MM.1S (cell line): ENCODE results near the gene PALD1.
"Not testable (repeated sequence)": the region's sequence is repeated elsewhere in the genome, so short reads cannot be mapped to it uniquely, and the experiment has no call there.

Experiments used
- DNase-seq: peaks from one replicate; pipeline ENCODE4 v3.0.0-alpha.2; 2015
- H2AFZ ChIP-seq: fragments of 300-600 bp; sonication (generic); 2 replicates; pipeline ENCODE4 v1.6.0; 2016; ENCODE audit warnings: antibody characterized with exemption, low read length
- H3F3A ChIP-seq: fragments of 300-600 bp; sonication (generic); 2 replicates; pipeline ENCODE4 v1.6.1; 2016; ENCODE audit warnings: mild to moderate bottlenecking, antibody characterized with exemption, low read length, moderate library complexity, mixed read lengths; ENCODE audit not compliant: insufficient read depth
- H3K27ac ChIP-seq: fragments of 300-600 bp; sonication (generic); 2 replicates; pipeline ENCODE4 v1.5.1; 2016; ENCODE audit warnings: mild to moderate bottlenecking, low read length
- H3K27me3 ChIP-seq: fragments of 300-600 bp; sonication (generic); replicated peaks from 2 replicates; pipeline ENCODE4 v1.6.0; 2016; ENCODE audit warnings: low read length; ENCODE audit not compliant: insufficient read depth
- H3K36me3 ChIP-seq: fragments of 300-600 bp; sonication (generic); replicated peaks from 2 replicates; pipeline ENCODE4 v1.6.1; 2016; ENCODE audit warnings: mild to moderate bottlenecking, low read length, mixed read lengths; ENCODE audit not compliant: insufficient read depth
- H3K4me1 ChIP-seq: fragments of 300-600 bp; sonication (generic); 2 replicates; pipeline ENCODE4 v1.6.1; 2016; ENCODE audit warnings: low read length, mixed read lengths
- H3K4me2 ChIP-seq: fragments of 300-600 bp; sonication (generic); 2 replicates; pipeline ENCODE4 v1.6.0; 2016; ENCODE audit warnings: low read depth, low read length
- H3K4me3 ChIP-seq: fragments of 300-600 bp; sonication (generic); 2 replicates; pipeline ENCODE4 v1.5.1; 2016; ENCODE audit warnings: low read length, mixed read lengths
- H3K79me2 ChIP-seq: fragments of 300-600 bp; sonication (generic); 2 replicates; pipeline ENCODE4 v1.6.1; 2016; ENCODE audit warnings: mixed run types, low read length, mixed read lengths
- H3K9ac ChIP-seq: fragments of 300-600 bp; sonication (generic); 2 replicates; pipeline ENCODE4 v1.6.1; 2016; ENCODE audit warnings: low read length, mixed read lengths
- H3K9me2 ChIP-seq: fragments of 300-600 bp; sonication (generic); replicated peaks from 2 replicates; pipeline ENCODE4 v1.6.1; 2016; ENCODE audit warnings: mild to moderate bottlenecking, low read length, mixed read lengths; ENCODE audit not compliant: insufficient read depth
- H3K9me3 ChIP-seq: fragments of 300-600 bp; sonication (generic); replicated peaks from 2 replicates; pipeline ENCODE4 v1.6.1; 2016; ENCODE audit warnings: mild to moderate bottlenecking, low read length, mixed read lengths; ENCODE audit not compliant: insufficient read depth
- H4K20me1 ChIP-seq: fragments of 300-600 bp; sonication (generic); 2 replicates; pipeline ENCODE4 v1.6.1; 2016; ENCODE audit warnings: mild to moderate bottlenecking, low read length, moderate library complexity, mixed read lengths; ENCODE audit not compliant: insufficient read depth
- CTCF ChIP-seq: fragments of 300-600 bp; sonication (generic); IDR thresholded peaks from 2 replicates; pipeline ENCODE4 v1.5.1; 2016; ENCODE audit warnings: antibody characterized with exemption, low read length, mixed read lengths
- EZH2 ChIP-seq: fragments of 300-600 bp; sonication (generic); optimal IDR thresholded peaks from 2 replicates; pipeline ENCODE3; 2017; ENCODE audit warnings: low read depth, mild to moderate bottlenecking, antibody characterized with exemption, low read length, mixed read lengths
- EZH2phosphoT487 ChIP-seq: fragments of 300-600 bp; sonication (generic); IDR thresholded peaks from 2 replicates; pipeline ENCODE4 v1.6.1; 2018; ENCODE audit warnings: antibody characterized with exemption, low read length

The PALD1 gene

GRCh38 chr10:70576803-70577517 is 98.4 kb downstream of the PALD1 start:
- no peaks in the 10 kb centered on the region for H4K20me1 ChIP-seq
- H3K9me2 ChIP-seq, result no peaks in the 10 kb centered on the region
- peaks cover 63% of the 10 kb centered on the region for H3K4me1 ChIP-seq
- H3K27ac ChIP-seq, result peak overlapping the region; percentile 94
- H3K36me3 ChIP-seq, result no peaks in the 10 kb centered on the region
- peaks cover 69% of the 10 kb centered on the region for H3F3A ChIP-seq
- H3K4me3 ChIP-seq, result peak overlapping the region; percentile 13; the same call in 1 of the 2 replicates
- H3K9me3 ChIP-seq, result no peaks in the 10 kb centered on the region
- H3K79me2 ChIP-seq, result no peaks in the 10 kb centered on the region
- no peak overlapping the region for H2AFZ ChIP-seq
- H3K27me3 ChIP-seq, result no peaks in the 10 kb centered on the region
- TF ChIP-seq EZH2 (no peak), EZH2phosphoT487 (no peak), CTCF (no peak)
- peak overlapping the region; percentile 64 for H3K4me2 ChIP-seq
- H3K9ac ChIP-seq, result peak overlapping the region; percentile 56
- no peak for DNase-seq

GRCh38 chr10:70578371-70578947 is 99.9 kb downstream of the PALD1 start:
- Histone ChIP-seq H3K4me2 (peak overlapping the region; percentile 75), H3K79me2 (no peaks in the 10 kb centered on the region)

GRCh38 chr10:70579234-70580002 is 100.9 kb downstream of the PALD1 start:
- Histone ChIP-seq H3K36me3 (no peaks in the 10 kb centered on the region), H3K27ac (peak overlapping the region; percentile 94), H3K9me3 (no peaks in the 10 kb centered on the region), H3K27me3 (no peaks in the 10 kb centered on the region), H3K4me3 (peak overlapping the region; percentile 24), H3K4me1 (peaks cover 49% of the 10 kb centered on the region), H4K20me1 (no peaks in the 10 kb centered on the region), H3K4me2 (peak overlapping the region; percentile 75), H3K79me2 (no peaks in the 10 kb centered on the region), H2AFZ (0 out of 2 replicates have a peak overlapping the region, but pooled peaks have one; percentile 0), H3K9me2 (no peaks in the 10 kb centered on the region), H3F3A (peaks cover 56% of the 10 kb centered on the region), H3K9ac (peak overlapping the region; percentile 40; the same call in 1 of the 2 replicates)
- peak; percentile 82 for DNase-seq
- TF ChIP-seq EZH2phosphoT487 (no peak), CTCF (no peak), EZH2 (no peak)

More at GRCh38 chr10:70578371-70578947, 99.9 kb downstream of the PALD1 start:
- Histone ChIP-seq H3K9ac (peak overlapping the region; percentile 56), H3K36me3 (no peaks in the 10 kb centered on the region), H2AFZ (no peak overlapping the region), H3K27me3 (no peaks in the 10 kb centered on the region), H3K4me3 (peak overlapping the region; percentile 14), H4K20me1 (no peaks in the 10 kb centered on the region), H3K9me2 (no peaks in the 10 kb centered on the region), H3K4me1 (peaks cover 58% of the 10 kb centered on the region), H3K27ac (peak overlapping the region; percentile 94), H3K9me3 (no peaks in the 10 kb centered on the region), H3F3A (peaks cover 64% of the 10 kb centered on the region)
- DNase-seq, result peak; percentile 96
- TF ChIP-seq EZH2phosphoT487, result no peak
- TF ChIP-seq EZH2, result no peak
- TF ChIP-seq CTCF, result no peak

GRCh38 chr10:70581176-70581575 is 102.6 kb downstream of the PALD1 start:
- H3K27me3 ChIP-seq, H3K4me2 ChIP-seq, H2AFZ ChIP-seq, H4K20me1 ChIP-seq, H3K79me2 ChIP-seq, H3K36me3 ChIP-seq, H3K27ac ChIP-seq, H3K9me3 ChIP-seq, H3K9me2 ChIP-seq, DNase-seq, H3K9ac ChIP-seq, H3K4me3 ChIP-seq: not testable (repeated sequence)
- H3K4me1 ChIP-seq, result peaks cover 38% of the 10 kb centered on the region
- H3F3A ChIP-seq, result peaks cover 43% of the 10 kb centered on the region
